Caco-2 (cell line): ENCODE measurements around the gene CDC42EP3. TPM values are rescaled to one million over a fixed set of nuclear protein-coding genes. Genes with fewer than 3 reads are reported as not detected.

Experiments
- BruUV-seq: library from RNA; stranded (reverse); fragments of 400-500 nt; replicated peaks from 2 replicates; lab custom pipeline; 2021; lab: Mats Ljungman, UMichigan
- CTCF ChIA-PET: fragments of 300-600 bp; sonication (Branson Sonifier 250); formaldehyde crosslinking; loops from one replicate; lab custom pipeline; 2022; ENCODE audit warnings: antibody characterized with exemption; lab: Charles Lee
- POLR2A ChIA-PET: fragments of 300-600 bp; sonication (Branson Sonifier 250); formaldehyde crosslinking; loops from one replicate; lab custom pipeline; 2022; ENCODE audit warnings: antibody characterized with exemption; lab: Charles Lee
- DNase-seq, 2 experiments: peaks; one replicate each; pipeline versions ENCODE4 v3.0.0 to v3.0.0-alpha.2; 2020 to 2022
- H3K27me3 ChIP-seq: replicated peaks from 2 replicates; pipeline ENCODE4 v1.6.0; 2011; ENCODE audit warnings: low read length; ENCODE audit not compliant: control insufficient read depth, insufficient read depth
- H3K36me3 ChIP-seq: 2 replicates; pipeline ENCODE4 v1.5.1; 2011; ENCODE audit warnings: low read length; ENCODE audit not compliant: control insufficient read depth, insufficient read depth
- H3K4me1 ChIP-seq: fragments of 250-450 bp; sonication (Bioruptor Pico); 2 replicates; pipeline ENCODE4 v1.5.1; 2020; ENCODE audit warnings: mild to moderate bottlenecking
- H3K4me3 ChIP-seq: 2 replicates; pipeline ENCODE4 v1.5.1; 2011; ENCODE audit warnings: low read depth, mild to moderate bottlenecking, control low read depth, low read length
- H3K9me3 ChIP-seq: fragments of 250-450 bp; sonication (Bioruptor Pico); 2 replicates; pipeline ENCODE4 v1.5.1; 2020; ENCODE audit warnings: mild to moderate bottlenecking, moderate library complexity
- H3K27ac Mint-ChIP-seq: one replicate; pipeline ENCODE4 v1.8.0; 2022; ENCODE audit warnings: mixed read lengths; ENCODE audit not compliant: unreplicated experiment
- H3K27me3 Mint-ChIP-seq: one replicate; pipeline ENCODE4 v1.8.0; 2022; ENCODE audit warnings: mixed read lengths; ENCODE audit not compliant: insufficient read depth, unreplicated experiment
- H3K36me3 Mint-ChIP-seq: one replicate; pipeline ENCODE4 v1.8.0; 2022; ENCODE audit warnings: mild to moderate bottlenecking, mixed read lengths; ENCODE audit not compliant: insufficient read depth, unreplicated experiment
- H3K4me1 Mint-ChIP-seq: one replicate; pipeline ENCODE4 v1.8.0; 2022; ENCODE audit warnings: low read depth, mixed read lengths; ENCODE audit not compliant: unreplicated experiment
- H3K4me3 Mint-ChIP-seq: one replicate; pipeline ENCODE4 v1.8.0; 2022; ENCODE audit warnings: mild to moderate bottlenecking, moderate library complexity, mixed read lengths; ENCODE audit not compliant: unreplicated experiment
- H3K9me3 Mint-ChIP-seq: one replicate; pipeline ENCODE4 v1.8.0; 2022; ENCODE audit warnings: mixed read lengths; ENCODE audit not compliant: unreplicated experiment
- intact Hi-C: fragments of 100-400 bp; cut with micrococcal nuclease; formaldehyde crosslinking; loops from one replicate; pipeline ENCODE4 v1.10.0; 2022; ENCODE audit not compliant: unreplicated experiment
- total RNA-seq: library from RNA; stranded (reverse); gene quantifications from 2 replicates; pipeline ENCODE4 v1.2.3, GENCODE V29; 2022
- TF ChIP-seq, protein P1 (sequence below), 2 experiments: fragments of 200-600 bp in 1 of 2; IDR thresholded peaks; 1 replicate in 1 of 2; 2 replicates in 1 of 2; pipeline versions ENCODE4 v1.5.1 to v1.8.0; 2011 to 2022; ENCODE audit warnings: antibody characterized with exemption in 1 of 2, control low read depth in 1 of 2, inconsistent platforms in 1 of 2, low read depth in 1 of 2, low read length in 1 of 2, mild to moderate bottlenecking in 1 of 2, moderate library complexity in 1 of 2; ENCODE audit not compliant: insufficient read depth in 1 of 2, severe bottlenecking in 1 of 2, unreplicated experiment in 1 of 2

The CDC42EP3 gene
- total RNA-seq, 1 experiment from 2014 or later = 95.8 TPM

DNA sequence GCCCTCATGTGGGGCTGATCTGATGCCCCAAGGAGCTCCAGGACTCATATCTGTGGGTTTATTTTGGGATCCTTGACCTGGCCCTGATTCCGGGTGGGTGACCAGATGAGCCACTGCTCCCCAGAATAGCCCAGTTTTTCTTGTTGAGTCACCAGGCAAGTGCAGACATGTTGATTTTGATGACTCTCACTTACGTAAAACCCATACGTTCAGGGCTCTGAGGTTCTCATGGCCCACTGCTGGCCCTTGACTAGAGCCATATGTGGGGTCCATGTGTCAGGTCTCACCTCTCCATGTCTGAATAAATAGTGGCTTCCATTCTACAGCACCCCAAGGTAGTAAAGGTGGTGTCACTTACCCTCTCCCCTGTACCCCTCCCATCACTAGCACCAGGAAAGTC, 41.9 kb downstream of the CDC42EP3 start:
- H3K4me1 Mint-ChIP-seq = peaks cover 11% of the 10 kb centered on the region
- ChIA-PET CTCF (no interaction called here), POLR2A (no interaction called here)
- intact Hi-C loops = no loop called here
- H3K36me3 Mint-ChIP-seq = no peaks in the 10 kb centered on the region
- no peak overlapping the region for H3K4me3 ChIP-seq
- DNase-seq = no peak
- H3K4me3 Mint-ChIP-seq = no peak overlapping the region
- no peaks in the 10 kb centered on the region for H3K36me3 ChIP-seq
- no peak overlapping the region for H3K27ac Mint-ChIP-seq
- H3K27me3 ChIP-seq = no peaks in the 10 kb centered on the region
- TF ChIP-seq, protein P1, sequence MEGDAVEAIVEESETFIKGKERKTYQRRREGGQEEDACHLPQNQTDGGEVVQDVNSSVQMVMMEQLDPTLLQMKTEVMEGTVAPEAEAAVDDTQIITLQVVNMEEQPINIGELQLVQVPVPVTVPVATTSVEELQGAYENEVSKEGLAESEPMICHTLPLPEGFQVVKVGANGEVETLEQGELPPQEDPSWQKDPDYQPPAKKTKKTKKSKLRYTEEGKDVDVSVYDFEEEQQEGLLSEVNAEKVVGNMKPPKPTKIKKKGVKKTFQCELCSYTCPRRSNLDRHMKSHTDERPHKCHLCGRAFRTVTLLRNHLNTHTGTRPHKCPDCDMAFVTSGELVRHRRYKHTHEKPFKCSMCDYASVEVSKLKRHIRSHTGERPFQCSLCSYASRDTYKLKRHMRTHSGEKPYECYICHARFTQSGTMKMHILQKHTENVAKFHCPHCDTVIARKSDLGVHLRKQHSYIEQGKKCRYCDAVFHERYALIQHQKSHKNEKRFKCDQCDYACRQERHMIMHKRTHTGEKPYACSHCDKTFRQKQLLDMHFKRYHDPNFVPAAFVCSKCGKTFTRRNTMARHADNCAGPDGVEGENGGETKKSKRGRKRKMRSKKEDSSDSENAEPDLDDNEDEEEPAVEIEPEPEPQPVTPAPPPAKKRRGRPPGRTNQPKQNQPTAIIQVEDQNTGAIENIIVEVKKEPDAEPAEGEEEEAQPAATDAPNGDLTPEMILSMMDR (IDR thresholded peaks at IDR 0.05; ENCODE audit: insufficient read depth in 1 of 2, low read depth in 1 of 2, low read length in 1 of 2, severe bottlenecking in 1 of 2, unreplicated experiment in 1 of 2) = no peak
- H3K9me3 Mint-ChIP-seq = peaks cover 6% of the 10 kb centered on the region
- H3K27me3 Mint-ChIP-seq = no peaks in the 10 kb centered on the region
- BruUV-seq = no TSS peak
- no peaks in the 10 kb centered on the region for H3K9me3 ChIP-seq
- H3K4me1 ChIP-seq = no peaks in the 10 kb centered on the region

- intact Hi-C loops = no loop called here
- TF ChIP-seq, protein P1 (IDR thresholded peaks at IDR 0.05; ENCODE audit: insufficient read depth in 1 of 2, low read depth in 1 of 2, low read length in 1 of 2, severe bottlenecking in 1 of 2, unreplicated experiment in 1 of 2) = no peak
- Mint-ChIP-seq H3K4me3 (no peak overlapping the region), H3K9me3 (no peaks in the 10 kb centered on the region), H3K36me3 (no peaks in the 10 kb centered on the region), H3K4me1 (peaks cover 11% of the 10 kb centered on the region), H3K27ac (no peak overlapping the region), H3K27me3 (no peaks in the 10 kb centered on the region)
- H3K9me3 ChIP-seq = no peaks in the 10 kb centered on the region
- H3K4me3 ChIP-seq = no peak overlapping the region
- no peaks in the 10 kb centered on the region for H3K27me3 ChIP-seq
- ChIA-PET POLR2A (no interaction called here), CTCF (no interaction called here)
- H3K36me3 ChIP-seq = no peaks in the 10 kb centered on the region
- BruUV-seq = no TSS peak
- DNase-seq = no peak
- H3K4me1 ChIP-seq = no peaks in the 10 kb centered on the region
Measured at GRCh38 chr2:37627710-37628109, 43.7 kb downstream of the CDC42EP3 start.

DNA sequence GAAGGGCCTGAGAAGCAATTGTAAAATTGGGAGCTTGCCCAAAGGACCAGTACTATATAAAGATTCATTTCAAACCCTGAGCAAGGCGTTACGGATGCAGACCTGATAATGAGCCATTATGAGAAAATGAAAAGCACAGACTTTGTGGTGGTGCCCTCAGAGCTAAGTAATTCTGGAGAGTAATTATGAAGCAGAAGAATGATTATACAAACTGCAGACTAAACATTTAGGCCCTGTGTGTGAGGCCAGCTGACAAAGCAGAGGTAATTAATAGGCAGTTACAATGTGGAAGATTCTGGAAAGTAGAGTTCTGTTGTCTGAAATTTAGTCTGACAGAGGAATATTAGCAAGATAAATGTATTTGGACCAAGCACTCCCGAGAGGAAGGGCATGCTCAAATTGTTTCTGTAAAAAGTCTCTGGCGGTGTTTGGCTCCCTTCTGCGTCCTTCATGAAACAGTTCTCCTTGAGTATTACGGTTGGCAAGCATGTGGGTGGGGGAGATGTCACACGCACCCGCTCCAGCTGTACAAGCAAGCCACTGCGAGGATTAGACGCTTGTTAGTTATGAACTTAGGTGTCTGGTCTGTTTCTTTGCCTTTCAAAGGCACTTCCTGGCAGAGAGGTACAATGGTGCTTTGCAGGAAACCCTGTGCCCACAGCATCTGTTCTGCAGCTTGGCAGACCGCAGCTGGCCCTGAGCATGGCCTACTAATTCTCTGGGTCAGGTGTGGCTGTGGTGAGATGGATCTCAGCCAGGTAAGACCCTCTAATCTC, 45.5 kb downstream of the CDC42EP3 start:
- TF ChIP-seq, protein P1 (IDR thresholded peaks at IDR 0.05; ENCODE audit: insufficient read depth in 1 of 2, low read depth in 1 of 2, low read length in 1 of 2, severe bottlenecking in 1 of 2, unreplicated experiment in 1 of 2) = no peak
- no peak for DNase-seq
- H3K4me3 Mint-ChIP-seq = no peak overlapping the region
- H3K9me3 Mint-ChIP-seq = peaks cover 5% of the 10 kb centered on the region
- H3K4me1 ChIP-seq = no peaks in the 10 kb centered on the region
- BruUV-seq = no TSS peak
- H3K27me3 Mint-ChIP-seq = no peaks in the 10 kb centered on the region
- peaks cover 6% of the 10 kb centered on the region for H3K4me1 Mint-ChIP-seq
- H3K36me3 ChIP-seq = no peaks in the 10 kb centered on the region
- H3K9me3 ChIP-seq = no peaks in the 10 kb centered on the region
- H3K4me3 ChIP-seq = no peak overlapping the region
- intact Hi-C loops = no loop called here
- H3K27ac Mint-ChIP-seq = no peak overlapping the region
- no peaks in the 10 kb centered on the region for H3K27me3 ChIP-seq
- no peaks in the 10 kb centered on the region for H3K36me3 Mint-ChIP-seq
- CTCF ChIA-PET = no interaction called here
- POLR2A ChIA-PET = interaction anchor here (0.6 kb wide), 1 partner anchor 469 kb away, joined by 3 read pairs; the partner anchor contains the start of gene EIF2AK2
